Right atrium auricular region (tissue), 2 donors: ENCODE measurements around the gene NPAS3. TPM values are rescaled to one million over a fixed set of nuclear protein-coding genes. Genes with fewer than 3 reads are reported as not detected.

Experiments used
- DNase-seq: peaks from one replicate; pipeline ENCODE4 v3.0.0-alpha.2; 2019; ENCODE audit warnings: low spot score
- H3K27ac ChIP-seq, 2 donors: fragments of 200-600 bp; sonication (generic); 1 replicate in 1 of 2; 2 replicates in 1 of 2; pipeline ENCODE4 v1.5.1; 2016 to 2019
- H3K27me3 ChIP-seq, 2 donors: fragments of 200-600 bp; sonication (generic); one replicate each; pipeline versions ENCODE4 v1.5.1 to v1.6.0; 2017 to 2019
- H3K36me3 ChIP-seq: fragments of 200-600 bp; sonication (generic); one replicate; pipeline ENCODE4 v1.5.1; 2016
- H3K4me1 ChIP-seq, 2 donors: fragments of 200-600 bp; sonication (generic); one replicate each; pipeline versions ENCODE4 v1.5.1 to v1.6.0; 2017 to 2019
- H3K4me3 ChIP-seq, 2 donors: fragments of 200-600 bp; sonication (generic); 1 replicate in 1 of 2; 2 replicates in 1 of 2; pipeline ENCODE4 v1.5.1; 2017 to 2019; ENCODE audit warnings: mild to moderate bottlenecking in 1 of 2, moderate library complexity in 1 of 2
- H3K9me3 ChIP-seq, 2 donors: fragments of 200-600 bp; sonication (generic); one replicate each; pipeline ENCODE4 v1.5.1; 2019
- total RNA-seq, 2 donors: library from RNA; depleted of rRNA; stranded (reverse); fragments of >200 nt; gene quantifications; one replicate each; pipeline ENCODE4 v1.1.0, GENCODE V29; 2016
- TF ChIP-seq, protein P1 (sequence below), 2 donors: fragments of 200-600 bp; sonication (generic); IDR thresholded peaks; one replicate each; pipeline ENCODE4 v1.5.1; 2019; ENCODE audit warnings: antibody characterized with exemption in 2 of 2

The NPAS3 gene
- total RNA-seq, 2 donors from 2014 or later: 0.67 to 1.3 TPM

DNA sequence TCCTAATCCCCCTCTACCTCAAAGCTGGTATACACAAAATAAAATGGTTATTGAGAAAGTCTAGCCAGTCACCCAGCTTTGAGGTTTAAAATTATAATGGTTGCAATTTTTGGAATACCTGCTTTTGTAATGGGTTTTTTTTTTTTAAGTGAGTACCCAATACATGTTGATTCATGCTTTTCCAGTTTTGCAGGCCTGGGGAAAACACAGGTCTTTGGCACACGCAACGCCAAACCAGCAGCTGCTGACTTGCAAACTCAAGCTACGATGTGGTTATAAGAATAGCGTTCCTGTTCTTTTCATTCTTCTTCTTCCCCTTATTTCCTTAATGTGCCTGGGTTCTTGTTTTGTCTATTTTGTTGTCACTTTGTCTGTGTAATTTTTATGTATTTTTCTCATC is 779.2 kb downstream of the NPAS3 start:
- DNase-seq: no peak
- Histone ChIP-seq H3K4me3 (no peak overlapping the region), H3K27me3 (no peaks in the 10 kb centered on the region), H3K36me3 (no peaks in the 10 kb centered on the region), H3K9me3 (no peaks in the 10 kb centered on the region), H3K4me1 (no peaks in the 10 kb centered on the region), H3K27ac (no peak overlapping the region)
- TF ChIP-seq, protein P1, sequence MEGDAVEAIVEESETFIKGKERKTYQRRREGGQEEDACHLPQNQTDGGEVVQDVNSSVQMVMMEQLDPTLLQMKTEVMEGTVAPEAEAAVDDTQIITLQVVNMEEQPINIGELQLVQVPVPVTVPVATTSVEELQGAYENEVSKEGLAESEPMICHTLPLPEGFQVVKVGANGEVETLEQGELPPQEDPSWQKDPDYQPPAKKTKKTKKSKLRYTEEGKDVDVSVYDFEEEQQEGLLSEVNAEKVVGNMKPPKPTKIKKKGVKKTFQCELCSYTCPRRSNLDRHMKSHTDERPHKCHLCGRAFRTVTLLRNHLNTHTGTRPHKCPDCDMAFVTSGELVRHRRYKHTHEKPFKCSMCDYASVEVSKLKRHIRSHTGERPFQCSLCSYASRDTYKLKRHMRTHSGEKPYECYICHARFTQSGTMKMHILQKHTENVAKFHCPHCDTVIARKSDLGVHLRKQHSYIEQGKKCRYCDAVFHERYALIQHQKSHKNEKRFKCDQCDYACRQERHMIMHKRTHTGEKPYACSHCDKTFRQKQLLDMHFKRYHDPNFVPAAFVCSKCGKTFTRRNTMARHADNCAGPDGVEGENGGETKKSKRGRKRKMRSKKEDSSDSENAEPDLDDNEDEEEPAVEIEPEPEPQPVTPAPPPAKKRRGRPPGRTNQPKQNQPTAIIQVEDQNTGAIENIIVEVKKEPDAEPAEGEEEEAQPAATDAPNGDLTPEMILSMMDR (IDR thresholded peaks at IDR 0.05): no peak

DNA sequence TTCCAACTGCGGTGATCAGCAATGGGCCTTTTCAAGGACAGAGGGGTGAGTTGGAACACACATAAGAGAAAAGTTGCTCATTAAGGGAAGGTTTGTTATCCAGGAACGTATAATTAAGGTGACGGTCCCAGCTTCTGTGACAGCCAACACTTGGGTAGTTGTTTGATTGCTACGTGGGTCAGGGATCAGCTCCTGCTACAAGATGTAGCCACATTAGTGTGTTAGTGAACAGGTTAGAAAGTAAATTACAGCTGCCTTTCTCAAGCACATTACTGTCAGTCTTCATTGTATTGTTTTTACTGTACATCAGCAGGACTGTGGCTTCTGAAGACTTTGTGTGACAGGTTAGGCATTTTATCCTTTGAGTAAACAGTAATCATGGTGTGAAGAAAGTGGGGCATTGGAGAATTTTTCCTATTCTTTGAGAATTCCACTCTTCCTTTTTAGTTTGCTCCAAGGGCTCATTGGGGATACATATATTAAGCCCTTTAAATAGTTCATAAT is 781.7 kb downstream of the NPAS3 start:
- H3K36me3 ChIP-seq: no peaks in the 10 kb centered on the region
- H3K4me1 ChIP-seq: no peaks in the 10 kb centered on the region
- H3K27ac ChIP-seq: no peak overlapping the region
- H3K4me3 ChIP-seq: no peak overlapping the region
- TF ChIP-seq, protein P1 (IDR thresholded peaks at IDR 0.05): no peak
- no peak for DNase-seq
- no peaks in the 10 kb centered on the region for H3K27me3 ChIP-seq
- no peaks in the 10 kb centered on the region for H3K9me3 ChIP-seq

DNA sequence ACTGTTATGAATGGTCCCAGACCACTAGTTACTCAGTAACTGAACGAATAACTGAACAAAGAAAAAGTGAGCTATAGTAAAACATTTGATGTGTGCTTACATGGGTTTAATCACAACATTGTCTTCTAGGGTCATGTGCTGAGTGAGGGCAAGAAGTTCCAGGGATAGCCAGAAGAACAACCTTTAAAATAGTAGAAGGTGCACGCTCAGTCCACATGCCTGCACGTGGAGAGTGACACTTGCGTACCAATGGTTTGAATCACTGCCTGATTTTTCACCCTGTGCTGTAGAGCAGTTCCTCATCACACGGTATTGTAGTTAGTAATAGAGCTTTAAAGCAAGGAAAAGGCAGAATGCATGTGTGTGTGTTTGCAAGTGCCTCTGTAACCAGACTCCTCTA is 788.0 kb downstream of the NPAS3 start:
- TF ChIP-seq, protein P1 (IDR thresholded peaks at IDR 0.05): no peak
- Histone ChIP-seq H3K4me1 (no peaks in the 10 kb centered on the region), H3K36me3 (no peaks in the 10 kb centered on the region), H3K27ac (no peak overlapping the region), H3K9me3 (no peaks in the 10 kb centered on the region), H3K27me3 (no peaks in the 10 kb centered on the region), H3K4me3 (no peak overlapping the region)
- DNase-seq: no peak

DNA sequence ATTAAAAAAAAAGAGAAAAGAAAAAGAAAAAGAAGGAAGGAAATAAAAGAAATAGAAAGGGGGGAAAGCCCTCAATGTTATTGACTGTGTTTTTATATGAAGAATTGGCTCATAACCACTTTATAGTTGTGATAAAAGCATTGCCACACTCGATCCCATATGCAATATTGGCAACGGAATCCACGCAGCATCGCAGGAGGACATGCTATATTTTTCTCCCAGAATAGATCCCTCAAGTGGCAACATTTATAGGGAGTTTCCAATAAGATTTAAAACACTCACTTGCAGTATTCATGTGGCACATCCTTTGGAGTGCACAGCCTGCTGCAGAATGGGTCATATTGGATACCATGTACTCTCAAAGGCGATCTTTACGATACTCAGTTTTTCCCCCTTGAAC is 788.9 kb downstream of the NPAS3 start:
- DNase-seq: no peak
- no peaks in the 10 kb centered on the region for H3K9me3 ChIP-seq
- no peaks in the 10 kb centered on the region for H3K27me3 ChIP-seq
- no peak overlapping the region for H3K4me3 ChIP-seq
- H3K27ac ChIP-seq: no peak overlapping the region
- H3K36me3 ChIP-seq: no peaks in the 10 kb centered on the region
- H3K4me1 ChIP-seq: no peaks in the 10 kb centered on the region
- TF ChIP-seq, protein P1 (IDR thresholded peaks at IDR 0.05): no peak

DNA sequence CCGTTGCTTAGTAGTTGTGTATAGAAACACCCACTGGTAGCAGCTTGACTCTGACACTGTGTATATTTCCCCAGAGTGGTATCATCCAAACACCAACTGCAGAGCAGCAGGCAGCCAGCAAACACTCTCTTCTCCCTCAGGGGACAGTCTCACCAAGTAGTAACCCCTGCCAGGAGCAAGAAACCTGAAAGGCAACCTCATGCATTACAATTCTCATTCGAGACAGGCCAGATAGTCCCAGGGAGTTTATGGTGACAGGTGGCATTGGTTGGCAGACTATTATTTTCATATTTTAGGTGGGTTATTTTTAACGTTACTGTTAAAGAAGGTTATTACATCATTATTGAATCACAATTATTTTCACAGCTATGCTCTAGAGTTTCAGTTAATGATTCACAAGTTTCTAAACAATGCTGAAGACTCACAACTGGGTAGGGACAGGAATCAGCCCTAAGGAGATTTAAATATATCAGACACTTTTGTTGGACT is 789.4 kb downstream of the NPAS3 start:
- Histone ChIP-seq H3K36me3 (no peaks in the 10 kb centered on the region), H3K9me3 (no peaks in the 10 kb centered on the region), H3K4me1 (no peaks in the 10 kb centered on the region), H3K27me3 (no peaks in the 10 kb centered on the region), H3K27ac (no peak overlapping the region), H3K4me3 (no peak overlapping the region)
- TF ChIP-seq, protein P1 (IDR thresholded peaks at IDR 0.05): no peak
- DNase-seq: no peak

DNA sequence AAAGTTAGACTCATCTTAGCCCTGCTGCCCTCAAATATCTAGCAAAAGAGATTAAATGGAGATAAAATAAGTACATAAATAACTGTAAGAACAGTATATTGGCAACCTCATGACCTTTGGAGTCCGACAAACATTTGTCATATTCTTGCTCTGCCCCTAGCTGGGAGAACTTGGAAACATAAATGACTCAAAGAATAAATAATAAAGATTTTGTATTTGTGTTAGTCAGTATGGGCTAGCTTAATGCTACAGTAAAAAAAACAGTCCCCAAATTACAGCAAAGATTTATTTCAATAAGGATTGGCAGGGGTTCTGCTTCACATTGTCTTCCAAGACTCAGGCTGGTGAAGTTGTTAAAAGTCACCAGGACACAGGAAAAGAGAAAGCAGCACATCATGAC is 791.5 kb downstream of the NPAS3 start:
- H3K4me3 ChIP-seq: no peak overlapping the region
- H3K27me3 ChIP-seq: no peaks in the 10 kb centered on the region
- H3K27ac ChIP-seq: no peak overlapping the region
- no peaks in the 10 kb centered on the region for H3K36me3 ChIP-seq
- H3K4me1 ChIP-seq: no peaks in the 10 kb centered on the region
- no peaks in the 10 kb centered on the region for H3K9me3 ChIP-seq
- no peak for DNase-seq
- TF ChIP-seq, protein P1 (IDR thresholded peaks at IDR 0.05): no peak
